Germinal center (tissue), 1 donor: ENCODE data around the gene QSOX2.
A peak's percentile ranks its signal among the peaks of the same experiment; 100 is the strongest.

Experiments used
- DNase-seq: peaks from one replicate; pipeline ENCODE4 v3.0.0; 2012; ENCODE audit warnings: mixed read lengths, low spot score

Gene QSOX2

DNA sequence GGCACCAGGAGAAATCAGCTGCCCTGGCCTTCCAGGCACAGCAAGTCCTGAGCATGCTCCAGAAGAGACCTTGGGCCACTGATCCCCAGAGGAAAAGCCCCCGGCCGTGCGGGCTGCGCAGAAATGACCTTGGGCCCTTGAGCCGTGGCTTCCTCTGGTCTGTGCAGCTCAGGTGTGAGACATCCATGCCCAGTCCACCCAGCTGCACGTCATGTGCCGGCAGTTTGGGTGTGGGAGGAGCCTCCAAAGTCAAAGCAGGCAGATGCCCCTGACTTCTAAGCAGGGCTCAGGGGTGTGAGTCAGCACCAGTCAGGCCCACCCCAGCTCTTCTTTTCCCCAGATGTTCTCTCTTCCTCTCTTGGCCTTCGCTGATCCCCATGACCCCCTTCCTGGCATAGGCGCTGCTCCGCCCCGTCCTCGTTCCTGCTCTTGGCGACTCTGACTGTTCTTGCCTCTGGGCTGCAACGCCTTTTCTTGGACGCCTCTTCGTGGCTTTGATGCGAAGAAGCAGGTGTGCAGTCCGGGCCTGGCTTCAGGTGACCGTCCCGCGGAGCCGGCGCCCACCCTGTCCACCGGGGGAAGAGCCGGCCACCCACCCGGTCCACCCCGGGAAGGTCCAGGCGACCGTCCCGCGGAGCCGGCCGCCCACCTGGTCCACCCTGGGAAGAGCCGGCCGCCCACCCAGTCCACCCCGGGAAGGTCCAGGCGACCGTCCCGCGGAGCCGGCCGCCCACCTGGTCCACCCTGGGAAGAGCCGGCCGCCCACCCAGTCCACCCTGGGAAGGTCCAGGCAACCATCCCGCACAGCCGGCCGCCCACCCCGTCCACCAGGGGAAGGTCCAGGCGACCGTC, 5.9 kb upstream of the QSOX2 start:
- no peak for DNase-seq

DNA sequence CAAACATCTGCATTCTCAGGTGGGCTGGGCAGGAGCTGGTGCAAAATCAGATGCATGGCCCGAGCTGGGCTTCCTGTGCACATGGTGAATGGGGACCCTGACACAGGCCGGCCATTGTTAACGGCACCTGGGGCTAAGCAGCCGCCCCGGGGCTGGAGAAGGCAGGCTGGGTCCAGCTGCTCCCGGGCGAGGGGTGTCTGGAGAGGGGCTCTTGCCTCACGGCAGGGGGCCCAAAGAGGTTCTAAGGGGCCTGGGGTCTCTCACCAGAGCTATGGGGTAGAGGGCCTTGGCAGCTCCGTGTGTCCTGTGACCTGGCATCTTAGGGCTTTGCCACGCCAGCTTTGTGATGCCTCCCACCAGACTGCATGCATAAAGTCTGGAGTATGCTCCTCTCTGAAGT, 5.1 kb upstream of the QSOX2 start:
- DNase-seq: no peak

DNA sequence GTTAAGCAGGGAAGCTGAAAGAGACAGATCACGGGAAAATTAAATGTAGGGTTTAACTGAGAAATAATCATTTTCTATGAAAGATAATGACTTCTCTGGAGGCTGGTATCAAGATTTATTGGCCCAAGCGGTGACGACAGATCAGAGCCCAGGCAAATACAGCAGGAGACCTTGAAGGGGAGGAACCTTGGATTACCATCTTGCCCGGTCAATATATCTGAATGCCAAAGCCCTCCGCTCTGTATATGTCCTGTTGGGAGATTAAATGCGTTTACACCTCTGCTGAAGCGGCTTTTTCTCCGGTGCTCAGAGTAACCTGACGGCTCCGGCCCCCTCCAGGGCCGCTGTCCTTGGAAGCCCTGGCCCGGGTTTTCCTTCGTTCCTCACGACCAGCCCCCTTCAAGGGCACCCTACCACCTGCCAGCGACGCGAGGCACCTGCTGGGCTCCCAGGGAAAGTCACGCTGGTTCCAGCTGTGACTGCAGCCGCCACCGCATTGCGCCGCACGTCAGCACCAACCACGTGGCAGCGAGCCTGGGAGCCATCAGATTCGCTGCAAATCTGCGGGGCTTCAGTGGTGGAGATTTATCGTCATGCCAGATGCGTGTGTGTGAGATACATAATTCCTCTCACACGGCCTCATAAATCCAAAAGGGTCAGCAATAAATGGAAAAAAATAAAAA, 4.4 kb upstream of the QSOX2 start:
- no peak for DNase-seq

DNA sequence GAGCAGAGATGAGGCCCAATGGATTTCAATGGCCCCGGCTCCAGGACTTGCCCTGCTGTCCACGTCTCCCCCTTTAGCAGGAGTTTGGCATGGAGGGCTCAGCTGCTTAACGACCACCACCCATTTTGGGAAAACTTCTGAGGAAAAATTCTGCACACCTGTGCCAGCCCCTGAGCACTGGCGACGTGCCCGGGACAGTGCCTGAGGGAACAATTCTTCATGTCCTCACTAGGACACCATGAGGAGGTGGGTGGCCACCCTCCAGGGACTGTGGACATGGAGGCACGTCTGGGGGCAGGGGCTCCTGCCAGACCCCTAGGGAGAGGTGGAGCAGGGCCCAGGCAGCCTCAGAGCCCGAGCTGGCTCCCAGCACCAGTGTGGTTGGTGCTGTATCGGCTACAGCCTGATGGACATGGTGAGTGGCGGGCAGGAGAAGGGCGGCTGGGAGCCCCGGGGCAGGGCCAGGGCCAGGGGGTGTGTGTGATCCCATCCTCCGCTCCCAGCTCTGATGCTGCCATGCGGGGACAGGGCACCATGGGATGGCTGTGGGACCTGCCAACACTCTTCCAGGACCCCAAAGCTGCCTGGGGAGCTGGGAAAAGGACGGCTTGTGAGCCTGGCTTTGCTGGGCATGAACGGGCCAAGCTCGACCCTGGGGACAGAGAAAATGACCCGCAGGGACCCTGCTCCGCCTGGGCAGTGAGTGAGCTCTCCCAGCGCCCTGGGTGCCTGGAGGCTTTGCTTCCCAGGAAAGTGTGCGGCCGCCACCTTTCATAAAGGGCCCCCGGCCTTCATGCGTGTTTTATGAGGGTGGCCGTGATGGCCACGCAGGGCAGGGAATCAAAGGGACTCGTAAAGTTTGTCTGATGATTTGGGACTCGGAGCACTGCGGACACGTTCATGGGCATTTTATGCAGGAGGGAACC, 3.6 kb upstream of the QSOX2 start:
- DNase-seq: no peak

DNA sequence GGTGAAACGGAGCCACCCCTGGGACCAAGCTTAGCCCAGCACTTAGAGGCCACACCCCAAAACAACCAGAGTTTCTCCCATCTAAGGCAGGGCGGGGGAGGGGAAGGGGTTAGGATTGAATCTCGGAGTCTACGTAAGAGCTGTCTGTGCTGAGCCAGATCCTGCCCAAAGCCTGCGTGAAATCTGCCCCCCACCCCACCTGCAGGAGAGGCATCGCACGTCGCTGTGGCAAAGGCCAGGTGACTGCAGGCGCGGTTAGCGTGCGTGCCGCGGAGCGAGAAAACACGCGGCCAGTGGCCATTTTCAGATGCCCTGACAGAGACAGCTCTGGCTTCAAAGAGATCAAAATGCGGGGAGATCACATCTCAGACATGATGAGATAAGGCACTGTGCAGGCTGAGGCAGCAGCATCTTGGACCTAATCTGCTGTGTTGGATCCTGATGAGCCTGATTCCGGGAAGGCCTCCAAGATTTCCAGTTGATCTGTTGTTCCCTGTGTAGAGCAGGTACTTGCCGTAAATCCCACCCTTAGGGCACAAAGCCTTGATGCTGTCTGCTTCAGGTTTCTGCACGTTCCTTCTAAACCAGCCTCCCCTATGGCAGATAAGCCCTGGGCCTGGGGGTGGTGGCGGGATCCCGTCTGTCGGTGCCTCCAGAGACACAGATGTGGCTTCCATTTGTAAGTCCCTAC, 2.5 kb upstream of the QSOX2 start:
- DNase-seq: no peak

DNA sequence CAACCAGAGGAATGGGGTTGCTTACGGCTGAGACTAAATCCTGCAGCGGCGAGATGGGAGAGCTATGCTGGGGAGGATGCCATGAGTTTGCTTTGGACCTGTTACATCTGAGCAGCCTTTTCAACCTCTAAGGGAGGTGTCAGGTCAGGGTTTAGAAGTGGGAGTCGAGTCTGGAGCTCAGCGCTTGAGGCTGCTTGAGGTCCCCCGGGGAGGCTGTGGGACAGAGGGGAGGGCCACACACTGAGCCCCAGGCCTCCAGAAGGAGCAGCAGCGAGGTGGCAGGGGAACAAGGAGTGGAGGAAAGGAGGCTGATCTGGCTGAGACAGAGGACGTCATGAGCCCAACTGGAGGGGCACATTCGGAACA, 1.9 kb upstream of the QSOX2 start:
- no peak for DNase-seq

DNA sequence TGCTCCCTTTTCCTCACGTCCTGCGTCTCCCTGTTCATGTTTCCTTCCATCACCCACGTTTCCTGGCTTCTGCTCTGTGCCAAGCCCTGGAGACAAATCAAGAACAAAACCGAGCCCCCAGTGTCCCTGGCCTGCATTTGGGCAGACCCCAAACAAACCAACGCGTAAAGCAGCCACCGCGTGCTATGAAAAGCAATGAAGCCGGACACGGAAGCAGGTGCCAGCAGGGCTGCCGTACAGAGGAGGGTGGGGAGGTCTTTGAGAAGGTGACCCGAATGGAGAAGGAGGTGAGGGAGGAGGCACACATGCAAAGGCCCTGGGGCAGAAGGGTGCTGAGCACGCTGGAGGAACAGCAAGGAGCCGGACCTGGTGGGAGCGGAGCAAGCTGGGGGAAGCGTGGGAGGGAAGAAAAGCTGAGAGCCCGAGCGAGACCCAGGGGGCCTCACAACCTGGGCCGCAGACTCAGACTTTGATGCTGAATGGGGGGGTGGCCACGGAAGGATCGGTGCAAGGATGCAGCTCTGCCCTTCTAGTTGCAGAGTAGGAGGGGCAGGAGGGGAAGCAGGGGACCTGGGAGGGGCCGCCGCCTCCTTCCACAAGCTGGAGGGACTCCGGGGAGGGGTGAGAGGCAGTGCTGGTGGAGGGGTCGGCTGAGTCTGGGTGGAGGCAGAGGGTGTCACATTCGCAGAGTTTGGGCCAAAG, 1.4 kb upstream of the QSOX2 start:
- DNase-seq: no peak

DNA sequence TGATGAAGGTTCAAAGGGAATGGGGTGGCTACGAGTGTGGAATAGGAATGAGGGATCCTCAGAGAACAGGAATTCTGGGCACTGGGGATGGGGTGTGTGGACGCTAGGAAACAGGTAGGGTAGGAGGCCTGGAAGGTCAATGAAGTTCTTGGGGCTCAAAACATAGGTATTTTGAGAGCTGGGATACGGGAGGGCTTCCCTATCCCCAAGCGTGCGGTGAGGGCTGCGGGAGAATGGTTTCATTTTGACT, 718 bp downstream of the QSOX2 start:
- DNase-seq: no peak

DNA sequence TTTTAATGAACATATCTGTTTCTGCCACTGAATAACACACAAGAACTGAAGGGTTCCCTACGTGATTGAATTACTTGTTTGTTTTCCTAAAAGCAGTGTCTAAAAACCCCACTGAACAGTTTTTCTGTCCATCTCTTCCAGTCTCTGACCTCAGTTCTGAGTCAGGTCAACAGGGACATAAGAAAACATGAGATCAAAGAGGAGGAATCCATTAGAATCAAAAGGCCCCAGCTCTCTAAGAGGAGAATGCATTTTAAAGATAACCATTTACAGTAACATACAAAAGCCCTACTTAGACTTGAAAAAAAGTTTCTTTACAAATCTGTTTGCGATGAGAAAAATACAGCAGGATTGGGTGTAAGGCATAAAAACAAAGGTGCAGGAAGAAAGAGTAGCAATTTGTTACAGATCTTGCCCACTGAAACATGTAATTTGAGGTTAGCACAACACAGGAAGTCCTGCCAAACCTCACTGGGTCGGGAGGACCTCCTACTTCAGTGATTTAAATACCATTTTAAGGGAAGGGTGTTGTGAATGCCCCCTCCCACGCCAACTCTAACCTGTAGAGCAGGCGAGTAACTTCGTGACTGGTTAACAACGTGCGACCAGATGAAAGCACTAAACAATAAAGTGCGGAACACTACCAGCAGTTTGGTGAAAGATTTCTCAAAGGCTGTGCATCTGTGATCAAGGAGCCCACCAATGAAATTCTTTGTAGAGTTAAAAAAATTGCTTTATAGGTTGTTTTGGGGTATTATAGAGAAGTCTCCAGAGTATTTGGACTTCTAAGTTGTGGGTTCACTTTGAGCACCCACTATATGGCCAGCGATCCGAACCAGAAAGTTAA, 1.3 kb downstream of the QSOX2 start:
- DNase-seq: peak; percentile 67

DNA sequence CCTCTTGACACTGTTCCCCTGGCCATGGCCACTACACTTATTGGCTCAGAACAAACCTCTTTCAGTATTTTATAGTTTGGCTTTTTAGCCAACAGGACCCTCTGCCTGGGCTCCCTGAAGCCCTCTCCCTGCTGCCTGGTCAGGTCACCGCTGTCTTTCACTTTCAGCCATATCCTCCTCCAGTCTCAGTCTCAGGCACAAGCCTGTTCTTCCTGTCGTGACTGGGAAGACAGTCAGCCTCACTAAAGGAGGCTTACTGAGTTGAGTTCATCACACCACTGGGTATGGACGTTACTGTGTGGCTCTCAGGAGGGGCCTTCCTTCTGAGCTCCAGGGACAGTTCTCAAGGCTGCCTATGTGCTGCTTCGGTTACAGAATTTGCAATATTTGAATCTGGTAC, 2.0 kb downstream of the QSOX2 start:
- no peak for DNase-seq

DNA sequence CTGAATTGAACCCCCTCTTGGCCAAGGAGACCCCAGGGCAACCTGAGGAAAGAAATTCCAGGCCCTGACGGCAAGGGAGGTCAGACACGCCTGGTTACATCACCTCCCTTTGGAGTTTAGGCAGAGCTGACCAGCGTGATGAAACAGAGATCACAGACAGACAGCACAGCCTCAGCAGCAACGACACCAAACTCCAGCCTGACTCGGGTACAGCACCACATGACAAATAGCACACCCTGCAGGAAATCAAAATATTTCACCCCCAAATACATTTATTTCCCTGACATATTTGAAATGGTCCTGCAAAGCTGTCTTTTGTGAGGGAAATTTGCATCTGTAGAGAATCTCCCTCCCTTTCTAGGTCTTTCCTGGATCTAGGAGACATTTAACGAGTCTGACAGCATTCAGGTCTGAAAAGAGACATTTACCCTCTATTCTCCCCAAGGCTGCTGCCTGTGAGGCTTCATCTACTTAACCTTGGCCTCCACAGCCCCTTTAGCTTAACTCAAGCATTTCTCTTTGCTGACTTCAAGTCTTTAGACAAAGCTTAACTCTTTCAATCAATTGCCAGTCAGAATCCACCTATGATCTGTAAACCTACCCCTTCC, 2.6 kb downstream of the QSOX2 start:
- DNase-seq: peak; percentile 49

DNA sequence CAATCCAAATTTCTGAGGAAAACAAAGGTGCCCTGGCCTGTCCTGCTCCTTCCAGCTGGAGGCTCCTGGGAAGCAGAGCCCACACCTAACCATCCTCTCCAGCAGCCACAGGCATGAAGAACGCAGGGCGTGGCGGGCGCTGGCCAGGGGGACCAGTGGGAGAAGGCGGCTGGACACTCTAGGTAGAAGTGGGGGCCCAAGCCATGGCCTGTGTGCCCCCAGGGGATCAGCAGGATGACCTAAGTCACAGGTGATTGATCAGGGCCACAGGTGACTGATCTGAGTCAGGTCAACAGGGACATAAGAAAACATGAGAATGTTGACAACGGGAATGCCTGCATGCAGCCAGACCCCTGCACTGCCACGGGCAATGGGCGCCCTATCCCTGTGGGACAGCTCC, 3.4 kb downstream of the QSOX2 start:
- no peak for DNase-seq

DNA sequence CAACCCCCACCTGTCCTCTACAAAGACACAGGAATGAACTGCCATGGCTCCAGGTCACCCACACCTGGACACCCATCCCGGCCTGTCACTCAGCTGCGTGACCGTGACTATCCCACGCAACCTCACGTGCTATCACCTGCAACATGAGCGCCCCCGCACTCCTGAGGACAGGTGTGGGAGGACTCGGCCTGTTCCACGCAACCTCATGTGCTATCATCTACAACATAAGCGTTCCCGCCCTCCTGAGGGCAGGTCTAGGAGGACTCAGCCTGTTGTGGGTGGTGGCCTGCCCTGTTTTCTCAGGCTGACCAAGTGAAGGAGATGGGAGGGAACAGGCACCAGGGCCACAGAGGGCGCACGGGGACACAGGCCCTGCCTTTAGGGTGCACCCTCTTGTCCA, 4.1 kb downstream of the QSOX2 start:
- no peak for DNase-seq

DNA sequence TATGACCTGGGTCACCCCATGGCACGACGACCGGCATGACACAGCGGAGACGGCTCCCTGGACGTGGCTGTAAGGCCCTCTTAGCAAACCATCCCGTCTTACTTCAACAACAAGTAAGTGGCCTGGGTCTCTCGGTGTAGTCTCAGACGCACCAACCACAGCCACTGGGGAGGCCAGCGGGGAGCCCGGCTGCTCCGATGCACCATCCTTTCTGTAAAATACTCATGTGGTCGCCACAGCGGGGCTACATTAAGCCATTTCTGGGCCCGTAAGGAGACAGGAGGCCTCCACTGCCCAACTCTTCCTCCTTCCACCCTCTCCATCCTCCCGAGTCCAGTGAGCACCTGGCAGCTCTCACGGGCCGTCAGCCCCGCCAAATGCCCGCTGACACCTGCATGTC, 4.7 kb downstream of the QSOX2 start:
- DNase-seq: no peak

DNA sequence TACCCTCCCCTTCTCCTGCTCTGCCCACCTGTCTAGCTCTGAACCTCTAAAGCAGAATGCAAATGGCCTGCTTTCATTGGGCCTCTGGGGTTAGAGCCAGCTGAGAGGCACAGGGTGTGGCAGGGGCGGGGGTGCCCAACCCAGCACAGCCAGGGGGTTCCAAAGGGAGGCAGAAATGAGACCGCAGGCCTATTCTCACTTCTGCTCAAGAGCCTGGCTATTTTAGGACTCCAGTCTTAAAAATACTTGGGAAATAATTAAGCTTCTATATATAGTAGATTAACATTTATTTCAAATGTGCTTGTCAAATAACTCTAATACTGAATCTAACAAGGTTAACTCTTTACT, 5.7 kb downstream of the QSOX2 start:
- peak; percentile 88 for DNase-seq

DNA sequence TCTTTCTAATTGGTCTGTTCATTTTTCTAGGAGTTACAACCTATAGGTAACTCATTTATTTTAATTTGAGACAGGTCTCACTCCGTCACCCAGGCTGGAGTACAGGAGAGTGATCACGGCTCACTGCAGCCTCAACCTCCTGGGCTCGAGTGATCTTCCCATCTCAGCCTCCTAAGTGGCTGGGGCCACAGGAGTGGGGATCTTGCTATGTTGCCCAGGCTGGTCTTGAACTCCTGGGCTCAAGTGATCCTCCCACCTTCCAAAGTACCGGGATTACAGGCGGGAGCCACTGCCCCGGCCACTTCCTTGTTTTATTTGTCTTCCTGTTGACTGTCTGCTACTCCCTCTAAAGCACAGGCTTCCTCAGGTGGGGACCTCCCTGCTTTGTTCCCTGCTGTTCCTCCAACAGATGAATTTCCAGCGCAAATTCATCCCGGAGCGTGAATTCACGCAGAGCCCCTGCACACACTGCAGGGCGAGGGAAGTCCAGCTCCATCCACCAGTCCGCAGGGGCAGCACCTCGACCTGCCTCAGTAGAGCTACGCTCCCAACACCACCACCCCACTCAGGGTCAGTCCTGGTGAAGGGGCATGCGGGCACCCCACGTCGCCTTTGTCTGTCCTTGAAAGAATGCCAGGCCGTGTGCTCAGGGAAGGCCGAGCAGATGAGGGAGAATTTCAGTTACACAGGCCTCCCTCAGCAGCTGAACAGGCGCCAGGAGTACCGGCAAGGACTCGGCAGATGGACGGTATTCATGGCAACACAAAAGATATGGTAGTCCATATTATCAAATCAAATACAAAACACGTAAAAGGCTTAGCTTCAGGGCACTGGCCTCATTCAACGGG, 6.3 kb downstream of the QSOX2 start:
- DNase-seq: no peak

DNA sequence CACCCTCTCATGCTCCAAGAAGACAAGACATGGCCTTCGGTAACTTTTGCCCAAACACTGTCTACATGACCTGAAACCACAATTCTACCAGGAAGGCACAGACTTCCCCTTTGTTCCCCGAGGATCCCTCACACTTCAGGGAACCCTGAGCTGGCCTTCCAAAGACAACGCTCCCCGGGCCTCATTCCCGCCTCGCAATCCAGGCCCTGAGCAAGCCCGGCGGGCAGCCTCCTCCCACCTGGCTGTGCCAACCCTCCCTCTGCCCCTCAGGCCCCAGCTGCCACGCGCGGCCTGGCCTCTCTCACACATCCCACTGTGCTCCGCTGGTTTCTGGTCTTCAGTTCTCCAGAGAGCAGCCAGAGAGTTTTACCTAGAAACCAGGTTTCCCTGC, 7.3 kb downstream of the QSOX2 start:
- no peak for DNase-seq

DNA sequence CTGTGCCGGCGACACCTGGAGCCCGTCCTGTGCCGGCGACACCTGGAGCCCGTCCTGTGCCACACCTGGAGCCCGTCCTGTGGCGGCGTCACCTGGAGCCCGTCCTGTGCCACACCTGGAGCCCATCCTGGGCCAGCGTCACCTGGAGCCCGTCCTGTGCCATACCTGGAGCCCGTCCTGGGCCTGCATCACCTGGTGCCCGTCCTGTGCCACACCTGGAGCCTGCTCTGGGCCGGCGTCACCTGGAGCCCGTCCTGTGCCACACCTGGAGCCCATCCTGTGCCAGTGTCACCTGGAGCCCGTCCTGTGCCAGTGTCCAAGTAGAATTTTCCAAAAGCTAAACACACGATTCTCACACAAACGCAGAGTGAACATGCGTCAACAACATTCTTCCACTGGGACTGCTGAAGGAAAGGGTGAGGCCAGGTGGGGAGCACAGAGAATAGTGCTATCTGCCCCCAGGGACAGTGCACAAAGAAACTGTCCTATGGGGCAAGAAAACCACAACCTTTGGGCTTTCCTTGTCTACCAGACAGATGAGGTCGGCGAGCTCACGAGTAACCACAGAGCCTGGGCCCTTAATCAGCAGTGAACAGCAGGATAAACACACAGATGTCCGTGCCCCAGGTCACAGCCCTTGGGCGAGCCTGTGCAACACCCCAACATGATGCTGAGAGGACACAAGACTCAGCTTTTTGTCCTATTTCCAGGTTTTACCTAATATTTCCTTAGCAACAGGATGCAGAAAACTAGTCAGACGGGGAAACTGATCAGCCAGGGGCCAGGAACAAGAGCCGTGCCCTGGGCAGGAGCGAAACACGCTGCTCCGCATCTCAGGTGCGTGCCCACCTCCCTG, 7.9 kb downstream of the QSOX2 start:
- no peak for DNase-seq
